Stomach smooth muscle (tissue), 2 donors: Measurements from ENCODE around the gene TGFBR3.
"Not testable (repeated sequence)": the region's sequence is repeated elsewhere in the genome, so short reads cannot be mapped to it uniquely, and the experiment has no call there.

Source experiments
- H3K27ac ChIP-seq: one replicate; pipeline ENCODE4 v1.7.0; 2013; ENCODE audit warnings: mild to moderate bottlenecking, low read length, inconsistent platforms
- H3K27me3 ChIP-seq, 2 donors: one replicate each; pipeline ENCODE4 v1.7.0; 2013; ENCODE audit warnings: low read length in 2 of 2; ENCODE audit not compliant: insufficient read depth in 2 of 2, control insufficient read depth in 1 of 2
- H3K36me3 ChIP-seq, 2 donors: one replicate each; pipeline ENCODE4 v1.7.0; 2013; ENCODE audit warnings: low read length in 2 of 2; ENCODE audit not compliant: control insufficient read depth in 2 of 2, insufficient read depth in 2 of 2
- H3K4me1 ChIP-seq: one replicate; pipeline ENCODE4 v1.7.0; 2013; ENCODE audit warnings: low read length; ENCODE audit not compliant: control insufficient read depth, insufficient read depth
- H3K4me3 ChIP-seq, 2 donors: one replicate each; pipeline ENCODE4 v1.7.0; 2013; ENCODE audit warnings: low read length in 2 of 2
- H3K9ac ChIP-seq, 2 donors: one replicate each; pipeline ENCODE4 v1.7.0; 2013; ENCODE audit warnings: low read length in 2 of 2, mild to moderate bottlenecking in 1 of 2
- H3K9me3 ChIP-seq, 2 donors: one replicate each; pipeline ENCODE4 v1.7.0; 2013; ENCODE audit warnings: low read length in 2 of 2; ENCODE audit not compliant: control insufficient read depth in 2 of 2
- donor health status: healthy.
- donor health status: Pancreatic carcinoma.

TGFBR3 gene

GRCh38 chr1:91666651-91667050, 219.3 kb downstream of the TGFBR3 start:
- not testable (repeated sequence) for H3K27ac ChIP-seq, H3K4me1 ChIP-seq, H3K4me3 ChIP-seq, H3K27me3 ChIP-seq, H3K36me3 ChIP-seq, H3K9ac ChIP-seq, H3K9me3 ChIP-seq

- no peaks in the 10 kb centered on the region for H3K27me3 ChIP-seq
- no peak overlapping the region for H3K27ac ChIP-seq
- H3K4me1 ChIP-seq, result no peaks in the 10 kb centered on the region
- H3K36me3 ChIP-seq, result no peaks in the 10 kb centered on the region
- no peak overlapping the region for H3K4me3 ChIP-seq
- H3K9ac ChIP-seq, result no peak overlapping the region
- peaks cover 5 to 11% of the 10 kb centered on the region in 2 donors for H3K9me3 ChIP-seq
Observed at GRCh38 chr1:91661121-91661520, 224.8 kb downstream of the TGFBR3 start.

- no peak overlapping the region for H3K9ac ChIP-seq
- no peak overlapping the region for H3K27ac ChIP-seq
- H3K27me3 ChIP-seq, result no peaks in the 10 kb centered on the region
- H3K9me3 ChIP-seq, result peaks cover 5 to 11% of the 10 kb centered on the region in 2 donors
- H3K4me3 ChIP-seq, result no peak overlapping the region
- H3K4me1 ChIP-seq, result no peaks in the 10 kb centered on the region
- no peaks in the 10 kb centered on the region for H3K36me3 ChIP-seq
Observed at GRCh38 chr1:91660708-91661107, 225.2 kb downstream of the TGFBR3 start.

- Histone ChIP-seq H3K36me3 (no peaks in the 10 kb centered on the region), H3K4me1 (peaks cover 7% of the 10 kb centered on the region), H3K9ac (no peak overlapping the region), H3K9me3 (peaks cover 5 to 11% of the 10 kb centered on the region in 2 donors), H3K27ac (no peak overlapping the region), H3K27me3 (no peaks in the 10 kb centered on the region), H3K4me3 (no peak overlapping the region)
Observed at GRCh38 chr1:91655912-91656449, 230.0 kb downstream of the TGFBR3 start.

GRCh38 chr1:91653183-91653582, 232.8 kb downstream of the TGFBR3 start:
- Histone ChIP-seq H3K9me3 (no peaks in the 10 kb centered on the region), H3K4me1 (peaks cover 13% of the 10 kb centered on the region), H3K27ac (no peak overlapping the region), H3K9ac (no peak overlapping the region), H3K27me3 (no peaks in the 10 kb centered on the region), H3K36me3 (no peaks in the 10 kb centered on the region), H3K4me3 (no peak overlapping the region)

GRCh38 chr1:91651661-91652071, 234.3 kb downstream of the TGFBR3 start:
- H3K36me3 ChIP-seq, result no peaks in the 10 kb centered on the region
- peaks cover 13% of the 10 kb centered on the region for H3K4me1 ChIP-seq
- no peak overlapping the region for H3K4me3 ChIP-seq
- no peaks in the 10 kb centered on the region for H3K9me3 ChIP-seq
- peak overlapping the region; percentile 18 for H3K27ac ChIP-seq
- no peaks in the 10 kb centered on the region for H3K27me3 ChIP-seq
- no peak overlapping the region for H3K9ac ChIP-seq

GRCh38 chr1:91651243-91651642, 234.7 kb downstream of the TGFBR3 start:
- H3K9me3 ChIP-seq, result no peaks in the 10 kb centered on the region
- H3K36me3 ChIP-seq, result no peaks in the 10 kb centered on the region
- no peaks in the 10 kb centered on the region for H3K27me3 ChIP-seq
- H3K9ac ChIP-seq, result no peak overlapping the region
- H3K4me3 ChIP-seq, result no peak overlapping the region
- peak overlapping the region; percentile 18 for H3K27ac ChIP-seq
- peaks cover 13% of the 10 kb centered on the region for H3K4me1 ChIP-seq

GRCh38 chr1:91650764-91651163, 235.2 kb downstream of the TGFBR3 start:
- H3K9me3 ChIP-seq, result no peaks in the 10 kb centered on the region
- H3K4me1 ChIP-seq, result peaks cover 13% of the 10 kb centered on the region
- peak overlapping the region; percentile 18 for H3K27ac ChIP-seq
- no peak overlapping the region for H3K4me3 ChIP-seq
- H3K27me3 ChIP-seq, result no peaks in the 10 kb centered on the region
- no peaks in the 10 kb centered on the region for H3K36me3 ChIP-seq
- no peak overlapping the region for H3K9ac ChIP-seq

GRCh38 chr1:91647061-91647460, 238.9 kb downstream of the TGFBR3 start:
- Histone ChIP-seq H3K9me3 (no peaks in the 10 kb centered on the region), H3K27me3 (no peaks in the 10 kb centered on the region), H3K4me1 (peaks cover 11% of the 10 kb centered on the region), H3K4me3 (no peak overlapping the region), H3K27ac (no peak overlapping the region), H3K36me3 (no peaks in the 10 kb centered on the region), H3K9ac (no peak overlapping the region)

GRCh38 chr1:91645031-91645430, 240.9 kb downstream of the TGFBR3 start:
- Histone ChIP-seq H3K27ac (no peak overlapping the region), H3K27me3 (no peaks in the 10 kb centered on the region), H3K9me3 (no peaks in the 10 kb centered on the region), H3K9ac (no peak overlapping the region), H3K4me1 (no peaks in the 10 kb centered on the region), H3K36me3 (no peaks in the 10 kb centered on the region), H3K4me3 (no peak overlapping the region)

- H3K27ac ChIP-seq, result no peak overlapping the region
- no peaks in the 10 kb centered on the region for H3K9me3 ChIP-seq
- no peaks in the 10 kb centered on the region for H3K4me1 ChIP-seq
- H3K9ac ChIP-seq, result no peak overlapping the region
- H3K27me3 ChIP-seq, result no peaks in the 10 kb centered on the region
- no peaks in the 10 kb centered on the region for H3K36me3 ChIP-seq
- H3K4me3 ChIP-seq, result no peak overlapping the region
Observed at GRCh38 chr1:91643431-91643830, 242.5 kb downstream of the TGFBR3 start.
